ENCODE results near the gene POLD4. TPM values are rescaled to one million over a fixed set of nuclear protein-coding genes. Genes with fewer than 3 reads are reported as not detected.

Gene POLD4
- polyA plus RNA-seq, 1 experiment = 45.9 TPM

GRCh38 chr11:67365736-67366444 is 12.5 kb upstream of the POLD4 start:
- ChIA-PET CTCF (interaction anchor here (1.8 to 19.6 kb wide), 3 partner anchors 9 to 20 kb away, joined by 7 to 716 read pairs (median 10); partner anchors contain the start of genes CLCF1 and RAD9A), POLR2A (interaction anchor here (3.5 kb wide), 1 partner anchor 12 kb away, joined by 12 read pairs; the partner anchor contains the start of gene POLD4)
- no peak for TF ChIP-seq CTCF (IDR thresholded peaks at IDR 0.05; ENCODE audit: low read depth, low read length)
- Histone ChIP-seq H3K9me3 (ENCODE audit: control insufficient read depth, insufficient read depth, low read length) (no peaks in the 10 kb centered on the region; the same call in 1 of the 2 replicates), H3K27ac (ENCODE audit: low read depth, low read length) (peak overlapping the region; percentile 31), H3K4me3 (ENCODE audit: low read depth, low read length) (no peak overlapping the region), H3K27me3 (ENCODE audit: control insufficient read depth, insufficient read depth, low read length) (no peaks in the 10 kb centered on the region)
- DNase-seq (ENCODE audit: low read depth, low spot score) = no peak

- POLR2A ChIA-PET = interaction anchor here (3.5 kb wide), 1 partner anchor 11 kb away, joined by 12 read pairs; the partner anchor contains the start of gene POLD4
- Histone ChIP-seq H3K27ac (ENCODE audit: low read depth, low read length) (no peak overlapping the region), H3K27me3 (ENCODE audit: control insufficient read depth, insufficient read depth, low read length) (no peaks in the 10 kb centered on the region), H3K4me3 (ENCODE audit: low read depth, low read length) (no peak overlapping the region), H3K9me3 (ENCODE audit: control insufficient read depth, insufficient read depth, low read length) (no peaks in the 10 kb centered on the region; the same call in 1 of the 2 replicates)
- DNase-seq (ENCODE audit: low read depth, low spot score) = no peak
- TF ChIP-seq CTCF (IDR thresholded peaks at IDR 0.05; ENCODE audit: low read depth, low read length) = no peak
- CTCF ChIA-PET = interaction anchor here (0.9 to 19.6 kb wide), 3 partner anchors 8 to 16 kb away, joined by 3 to 716 read pairs (median 31); partner anchors contain the start of genes CLCF1 and RAD9A
Measured at GRCh38 chr11:67364783-67365722, 11.7 kb upstream of the POLD4 start.

- Histone ChIP-seq H3K27me3 (ENCODE audit: control insufficient read depth, insufficient read depth, low read length) (no peaks in the 10 kb centered on the region), H3K27ac (ENCODE audit: low read depth, low read length) (no peak overlapping the region), H3K4me3 (ENCODE audit: low read depth, low read length) (no peak overlapping the region), H3K9me3 (ENCODE audit: control insufficient read depth, insufficient read depth, low read length) (no peaks in the 10 kb centered on the region; the same call in 1 of the 2 replicates)
- DNase-seq (ENCODE audit: low read depth, low spot score) = no peak
- ChIA-PET POLR2A (no interaction called here), CTCF (interaction anchor here (0.7 to 19.6 kb wide), 4 partner anchors 7 to 16 kb away, joined by 3 to 716 read pairs (median 17); partner anchors contain the start of genes CLCF1 and RAD9A)
- no peak for TF ChIP-seq CTCF (IDR thresholded peaks at IDR 0.05; ENCODE audit: low read depth, low read length)
Measured at GRCh38 chr11:67364169-67364568, 10.8 kb upstream of the POLD4 start.

- no peak for DNase-seq (ENCODE audit: low read depth, low spot score)
- H3K27ac ChIP-seq (ENCODE audit: low read depth, low read length) = peak overlapping the region; percentile 32
Measured at GRCh38 chr11:67357831-67358670, 4.7 kb upstream of the POLD4 start.

More at GRCh38 chr11:67357831-67358670, 4.7 kb upstream of the POLD4 start:
- POLR2A ChIA-PET = interaction anchor here (3.2 to 8.7 kb wide), 2 partner anchors 15 to 22 kb away, joined by 24 to 106 read pairs; partner anchors contain the start of gene CLCF1
- no peak for TF ChIP-seq CTCF (IDR thresholded peaks at IDR 0.05; ENCODE audit: low read depth, low read length)
- CTCF ChIA-PET = interaction anchor here (0.6 to 19.6 kb wide), 7 partner anchors 9 to 236 kb away, joined by 4 to 716 read pairs (median 9); partner anchors contain the start of genes CLCF1, PPP1CA and RAD9A
- H3K27me3 ChIP-seq (ENCODE audit: control insufficient read depth, insufficient read depth, low read length) = no peaks in the 10 kb centered on the region
- no peaks in the 10 kb centered on the region for H3K9me3 ChIP-seq (ENCODE audit: control insufficient read depth, insufficient read depth, low read length)
- no peak overlapping the region for H3K4me3 ChIP-seq (ENCODE audit: low read depth, low read length)

Data from AG04450 (cell line).